Measurements from ENCODE around the gene PCGF6. TPM values are rescaled to one million over a fixed set of nuclear protein-coding genes. Genes with fewer than 3 reads are reported as not detected.

Gene PCGF6
- total and polyA plus RNA-seq, 8 donors, result 5.6 to 51.0 (median 13.2) TPM; not detected in 1

DNA sequence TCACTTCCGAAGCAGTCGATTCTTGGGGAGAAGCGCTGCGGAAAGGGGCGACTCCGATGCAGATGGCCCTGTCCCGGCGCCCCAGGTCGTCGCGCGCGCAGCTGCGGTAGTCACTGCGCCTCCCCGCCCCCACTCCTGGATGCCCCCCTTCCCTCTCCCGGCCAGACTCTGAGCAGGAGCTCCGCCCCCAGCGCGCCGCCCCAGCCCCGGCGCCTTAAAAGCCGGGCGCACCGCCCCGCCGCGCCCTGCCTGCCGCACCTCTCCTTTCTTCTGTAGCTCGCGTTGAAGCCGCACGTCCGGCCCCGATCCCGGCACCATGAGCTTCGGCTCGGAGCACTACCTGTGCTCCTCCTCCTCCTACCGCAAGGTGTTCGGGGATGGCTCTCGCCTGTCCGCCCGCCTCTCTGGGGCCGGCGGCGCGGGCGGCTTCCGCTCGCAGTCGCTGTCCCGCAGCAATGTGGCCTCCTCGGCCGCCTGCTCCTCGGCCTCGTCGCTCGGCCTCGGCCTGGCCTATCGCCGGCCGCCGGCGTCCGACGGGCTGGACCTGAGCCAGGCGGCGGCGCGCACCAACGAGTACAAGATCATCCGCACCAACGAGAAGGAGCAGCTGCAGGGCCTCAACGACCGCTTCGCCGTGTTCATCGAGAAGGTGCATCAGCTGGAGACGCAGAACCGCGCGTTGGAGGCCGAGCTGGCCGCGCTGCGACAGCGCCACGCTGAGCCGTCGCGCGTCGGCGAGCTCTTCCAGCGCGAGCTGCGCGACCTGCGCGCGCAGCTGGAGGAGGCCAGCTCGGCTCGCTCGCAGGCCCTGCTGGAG is 73.8 kb downstream of the PCGF6 start, which contains the start of gene INA:
Gene INA, plus strand, starts transcription at position 243 of the 817 bp plus-strand sequence. Its CDS starts 74 bp downstream, at position 317.
- DNase-seq, result peak in 1 of 2 donors; percentile 75
- Histone ChIP-seq H3K4me1 (peaks cover 8 to 22% (median 13%) of the 10 kb centered on the region in 4 donors), H3K4me3 (peak within 1 kb of the TSS; percentile 26 to 38 (median 28)), H3K36me3 (no peaks in the 10 kb centered on the region), H3K9me3 (peaks cover 0 to 7% (median 0%) of the 10 kb centered on the region in 4 donors), H3K27me3 (peaks cover 18 to 75% (median 45%) of the 10 kb centered on the region in 3 donors), H3K27ac (no peak within 1 kb of the TSS)
- TF ChIP-seq, protein P1, sequence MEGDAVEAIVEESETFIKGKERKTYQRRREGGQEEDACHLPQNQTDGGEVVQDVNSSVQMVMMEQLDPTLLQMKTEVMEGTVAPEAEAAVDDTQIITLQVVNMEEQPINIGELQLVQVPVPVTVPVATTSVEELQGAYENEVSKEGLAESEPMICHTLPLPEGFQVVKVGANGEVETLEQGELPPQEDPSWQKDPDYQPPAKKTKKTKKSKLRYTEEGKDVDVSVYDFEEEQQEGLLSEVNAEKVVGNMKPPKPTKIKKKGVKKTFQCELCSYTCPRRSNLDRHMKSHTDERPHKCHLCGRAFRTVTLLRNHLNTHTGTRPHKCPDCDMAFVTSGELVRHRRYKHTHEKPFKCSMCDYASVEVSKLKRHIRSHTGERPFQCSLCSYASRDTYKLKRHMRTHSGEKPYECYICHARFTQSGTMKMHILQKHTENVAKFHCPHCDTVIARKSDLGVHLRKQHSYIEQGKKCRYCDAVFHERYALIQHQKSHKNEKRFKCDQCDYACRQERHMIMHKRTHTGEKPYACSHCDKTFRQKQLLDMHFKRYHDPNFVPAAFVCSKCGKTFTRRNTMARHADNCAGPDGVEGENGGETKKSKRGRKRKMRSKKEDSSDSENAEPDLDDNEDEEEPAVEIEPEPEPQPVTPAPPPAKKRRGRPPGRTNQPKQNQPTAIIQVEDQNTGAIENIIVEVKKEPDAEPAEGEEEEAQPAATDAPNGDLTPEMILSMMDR (IDR thresholded peaks at IDR 0.05), result no peak
- intact Hi-C loops (cut with DNase I; ENCODE audit: low total_unique reads), result no loop called here
- 0 to 4% (median 1%) methylated on average over 9 to 105 of the region's 105 CpGs for WGBS, 5 donors

DNA sequence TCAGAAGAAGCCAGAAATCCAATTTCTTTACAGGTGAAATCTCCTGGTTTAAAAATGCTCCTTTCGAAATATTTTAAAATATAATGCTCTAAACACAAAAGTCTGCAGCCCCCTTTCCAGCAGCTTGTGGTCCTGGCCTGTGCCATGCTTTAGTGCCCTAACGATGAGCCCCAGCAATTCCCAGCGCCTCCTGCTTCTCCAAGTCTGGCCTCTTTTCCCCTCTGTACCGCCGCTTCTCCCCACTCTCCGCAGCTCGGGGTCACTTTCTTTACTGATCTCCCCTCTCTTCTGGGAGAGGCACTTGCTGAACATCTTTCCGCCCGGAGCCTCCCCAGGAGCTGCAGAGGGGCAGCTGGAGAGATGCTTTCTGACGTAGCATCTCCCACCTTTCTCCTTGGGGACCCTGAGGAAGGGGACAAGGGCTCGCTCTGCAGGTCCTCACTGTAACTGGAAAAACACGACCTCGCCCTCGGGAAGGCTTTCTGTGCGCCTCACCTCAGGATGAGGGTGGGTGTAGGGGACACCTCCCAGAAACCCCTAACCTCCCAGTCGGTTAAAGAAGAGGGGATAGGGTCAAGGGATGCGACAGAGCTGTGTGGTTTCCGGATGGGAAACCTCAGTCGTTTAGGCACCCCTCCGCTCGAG is 74.6 kb downstream of the PCGF6 start:
- peak overlapping the region in 3 of 4 donors; percentile 27 to 38 (median 30) for H3K4me3 ChIP-seq
- peaks cover 18 to 68% (median 40%) of the 10 kb centered on the region in 3 donors for H3K27me3 ChIP-seq
- WGBS, 5 donors, result 14 to 29% (median 16%) methylated on average over 10 to 21 of the region's 21 CpGs
- TF ChIP-seq POLR2AphosphoS5 (IDR thresholded peaks at IDR 0.05) (no peak), EP300 (IDR thresholded peaks at IDR 0.05) (no peak), POLR2A (IDR thresholded peaks at IDR 0.05) (no peak)
- TF ChIP-seq, protein P1 (IDR thresholded peaks at IDR 0.05), result no peak
- H3K9me3 ChIP-seq, result peaks cover 0 to 7% (median 0%) of the 10 kb centered on the region in 4 donors
- intact Hi-C loops (cut with DNase I; ENCODE audit: low total_unique reads), result no loop called here
- H3K27ac ChIP-seq, result no peak overlapping the region
- DNase-seq, result no peak
- no peaks in the 10 kb centered on the region for H3K36me3 ChIP-seq
- H3K4me1 ChIP-seq, result peaks cover 8 to 22% (median 13%) of the 10 kb centered on the region in 4 donors

DNA sequence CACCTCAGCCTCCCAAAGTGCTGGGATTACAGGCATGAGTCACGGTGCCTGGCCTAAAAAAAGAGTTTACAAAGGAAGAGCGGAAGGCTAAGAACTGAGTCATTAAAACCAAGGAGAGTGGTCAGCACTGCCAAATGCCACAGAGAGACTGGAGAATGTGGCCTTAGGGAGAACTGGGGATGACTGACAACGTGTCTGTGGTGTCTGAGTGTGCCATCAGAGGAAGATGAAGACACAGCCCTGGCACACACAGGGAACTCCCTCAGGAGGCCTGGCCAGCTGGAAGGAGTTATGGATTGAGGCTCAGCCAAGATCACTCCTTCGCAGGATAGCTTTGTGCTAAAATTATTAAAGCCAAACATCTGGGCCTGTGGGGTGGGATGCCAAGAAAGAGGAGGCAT is 77.9 kb downstream of the PCGF6 start:
- 41 to 49% (median 43%) methylated on average over 4 of the region's 4 CpGs for WGBS, 5 donors

More for the DNA sequence above, 77.9 kb downstream of the PCGF6 start:
- H3K27me3 ChIP-seq, result peaks cover 12 to 43% (median 20%) of the 10 kb centered on the region in 3 donors
- H3K9me3 ChIP-seq, result peaks cover 0 to 7% (median 0%) of the 10 kb centered on the region in 4 donors
- DNase-seq, result no peak
- peaks cover 8 to 17% (median 13%) of the 10 kb centered on the region in 4 donors for H3K4me1 ChIP-seq
- intact Hi-C loops (cut with DNase I; ENCODE audit: low total_unique reads), result no loop called here
- TF ChIP-seq, protein P1 (IDR thresholded peaks at IDR 0.05), result no peak
- TF ChIP-seq EP300 (IDR thresholded peaks at IDR 0.05), result no peak
- no peak for TF ChIP-seq POLR2AphosphoS5 (IDR thresholded peaks at IDR 0.05)
- TF ChIP-seq POLR2A (IDR thresholded peaks at IDR 0.05), result no peak
- H3K36me3 ChIP-seq, result no peaks in the 10 kb centered on the region
- H3K4me3 ChIP-seq, result no peak overlapping the region
- no peak overlapping the region for H3K27ac ChIP-seq
